Embryonic facial prominence (tissue), 1 donor: ENCODE measurements around the gene DNAH17.

ENCODE experiments used
- DNase-seq: peaks from one replicate; pipeline ENCODE4 v3.0.0-alpha.2; 2016; ENCODE audit errors: extremely low spot score

DNAH17 gene

GRCh38 chr17:78496311-78496710 lies 80.9 kb downstream of the DNAH17 start:
- DNase-seq: no peak

GRCh38 chr17:78495634-78496033 lies 81.6 kb downstream of the DNAH17 start:
- no peak for DNase-seq

GRCh38 chr17:78494696-78495330 lies 82.4 kb downstream of the DNAH17 start:
- DNase-seq: no peak

GRCh38 chr17:78493853-78494695 lies 83.1 kb downstream of the DNAH17 start:
- DNase-seq: no peak

GRCh38 chr17:78493450-78493849 lies 83.7 kb downstream of the DNAH17 start:
- no peak for DNase-seq

GRCh38 chr17:78492116-78492799 lies 84.9 kb downstream of the DNAH17 start:
- DNase-seq: no peak

- no peak for DNase-seq
These were observed 85.7 kb downstream of the DNAH17 start for GRCh38 chr17:78491236-78492115.

- DNase-seq: no peak
These were observed 86.5 kb downstream of the DNAH17 start for GRCh38 chr17:78490673-78491072.

- DNase-seq: no peak
These were observed 87.0 kb downstream of the DNAH17 start for GRCh38 chr17:78490156-78490555.

GRCh38 chr17:78488867-78489634 lies 88.1 kb downstream of the DNAH17 start:
- DNase-seq: no peak

GRCh38 chr17:78488156-78488555 lies 89.0 kb downstream of the DNAH17 start:
- DNase-seq: no peak

GRCh38 chr17:78486946-78487680 lies 90.1 kb downstream of the DNAH17 start:
- no peak for DNase-seq

GRCh38 chr17:78486228-78486802 lies 90.9 kb downstream of the DNAH17 start:
- no peak for DNase-seq

GRCh38 chr17:78485290-78486168 lies 91.7 kb downstream of the DNAH17 start:
- DNase-seq: no peak

- no peak for DNase-seq
These were observed 92.6 kb downstream of the DNAH17 start for GRCh38 chr17:78484271-78485246.

- no peak for DNase-seq
These were observed 97.8 kb downstream of the DNAH17 start for GRCh38 chr17:78479369-78479768.

GRCh38 chr17:78478757-78479297 lies 98.4 kb downstream of the DNAH17 start:
- DNase-seq: no peak
